T-helper 22 cell (primary cell): ENCODE data around the gene CGNL1.

Source experiments
- DNase-seq: peaks from one replicate; pipeline ENCODE4 v3.0.0-alpha.2; 2020; ENCODE audit warnings: low read depth

Gene CGNL1

GRCh38 chr15:57527382-57528091 lies 151.2 kb downstream of the CGNL1 start:
- no peak for DNase-seq

DNA sequence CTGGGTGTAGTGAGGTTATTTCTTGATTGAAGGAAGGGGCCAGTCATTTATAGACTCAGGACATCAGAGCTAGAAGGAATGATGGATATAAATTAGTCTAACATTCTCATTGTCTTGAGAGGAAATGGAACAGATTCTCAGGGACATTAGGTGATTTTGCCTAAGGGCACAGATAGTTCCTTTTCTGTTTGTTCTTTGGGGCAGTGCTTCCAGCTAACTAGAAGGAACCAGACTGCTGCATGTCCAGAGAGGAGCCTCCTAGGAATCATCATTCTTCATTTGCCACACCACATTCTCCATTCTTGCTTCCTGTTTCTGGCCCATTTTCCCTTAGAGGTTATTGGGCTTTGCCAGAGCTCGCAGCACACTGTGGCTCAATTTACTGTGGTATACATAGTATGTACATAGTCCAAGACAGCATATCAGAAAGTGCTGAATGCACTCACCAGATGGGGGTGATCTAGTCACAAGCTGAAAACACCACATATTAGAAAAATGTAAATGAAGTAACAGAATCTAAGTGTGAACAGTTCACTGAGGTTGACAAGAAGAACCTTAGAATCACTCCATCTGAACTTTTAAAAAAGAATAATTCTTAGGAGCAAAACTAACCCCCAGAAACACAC lies 152.7 kb downstream of the CGNL1 start:
- no peak for DNase-seq

DNA sequence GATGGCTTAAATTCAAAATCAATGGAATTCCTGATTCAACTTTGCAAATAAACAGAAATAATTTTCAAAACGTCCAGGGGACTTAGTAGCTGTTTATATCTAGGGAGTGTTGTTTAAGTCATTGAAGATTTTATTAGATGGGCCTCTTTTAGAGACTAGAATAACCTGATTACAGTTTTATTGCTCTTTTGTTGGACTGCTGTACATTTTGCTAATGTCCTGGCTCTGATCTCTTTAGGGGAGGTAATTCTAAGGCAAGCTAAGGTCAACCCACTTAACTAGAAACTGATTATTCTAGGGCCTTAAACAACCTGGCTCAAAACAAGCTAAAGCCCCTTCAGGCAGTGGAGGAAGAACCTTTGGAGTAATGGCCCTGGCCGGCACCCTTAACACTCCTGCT lies 153.4 kb downstream of the CGNL1 start:
- no peak for DNase-seq

- no peak for DNase-seq
Measured at GRCh38 chr15:57532731-57533447, 156.6 kb downstream of the CGNL1 start.

GRCh38 chr15:57533448-57533799 lies 157.1 kb downstream of the CGNL1 start:
- DNase-seq: no peak

DNA sequence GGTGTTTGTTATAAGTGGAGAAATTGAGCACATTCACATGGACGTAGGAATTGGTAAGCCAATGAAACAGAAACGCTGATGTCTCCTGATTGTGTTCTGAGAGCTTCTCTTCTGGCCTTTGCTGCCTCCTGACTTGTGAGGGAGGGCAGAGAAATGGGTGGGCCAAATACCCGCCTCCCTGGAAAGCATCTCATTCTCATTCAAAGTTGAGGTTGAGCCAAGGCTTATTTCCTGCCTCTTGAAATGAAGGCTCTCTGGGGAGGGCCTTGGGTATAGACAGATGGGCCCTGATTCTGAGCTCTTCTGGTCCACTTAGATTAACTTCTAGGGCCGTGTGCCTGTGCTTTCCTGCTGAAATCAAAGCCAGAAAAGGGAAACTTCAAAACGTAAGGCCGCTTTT lies 158.0 kb downstream of the CGNL1 start:
- no peak for DNase-seq

DNA sequence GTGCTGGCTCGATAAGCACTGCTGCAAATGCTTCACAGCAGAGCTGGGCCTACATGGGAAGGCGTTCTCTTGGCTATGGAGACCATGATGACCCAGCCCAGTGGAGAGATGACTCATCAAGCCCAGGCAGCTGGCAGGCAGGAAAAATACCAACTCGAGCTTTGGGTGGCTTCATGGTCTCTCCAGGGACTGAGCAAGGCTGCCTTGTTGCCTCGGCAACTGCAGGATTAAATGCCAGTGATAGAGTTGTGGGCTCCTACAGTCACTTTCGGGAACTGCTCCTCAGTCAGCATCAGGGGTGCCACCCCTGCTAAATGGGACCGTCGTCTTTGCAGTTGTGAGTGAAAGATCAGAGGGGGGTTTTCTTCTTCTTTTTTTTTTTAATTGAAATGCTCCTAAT lies 160.8 kb downstream of the CGNL1 start:
- DNase-seq: no peak

- no peak for DNase-seq
Measured at GRCh38 chr15:57537488-57538264, 161.4 kb downstream of the CGNL1 start.

- no peak for DNase-seq
Measured at GRCh38 chr15:57538265-57538529, 161.9 kb downstream of the CGNL1 start.

DNA sequence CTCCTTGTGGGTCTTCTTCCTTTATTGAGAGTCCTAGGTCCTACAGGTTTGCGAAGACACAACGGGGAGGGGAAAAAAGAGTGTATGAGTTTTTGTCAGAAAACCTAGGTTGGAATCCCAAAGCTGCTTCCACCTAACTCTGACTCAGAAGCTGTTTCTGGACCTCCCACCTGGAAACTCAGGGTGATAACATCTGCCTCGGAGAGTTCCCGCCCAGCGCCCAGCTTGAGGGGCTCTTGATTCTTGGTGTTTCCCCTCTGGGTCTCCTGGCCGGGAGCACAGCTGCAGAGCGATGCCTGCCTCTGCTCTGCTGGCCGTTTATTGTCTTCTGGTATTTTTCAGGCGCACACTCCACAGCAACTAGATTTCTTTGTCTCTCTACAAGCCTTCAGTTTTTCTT lies 162.5 kb downstream of the CGNL1 start:
- DNase-seq: no peak

GRCh38 chr15:57540211-57540610 lies 163.9 kb downstream of the CGNL1 start:
- DNase-seq: no peak

- no peak for DNase-seq
Measured at GRCh38 chr15:57540736-57541135, 164.4 kb downstream of the CGNL1 start.

- no peak for DNase-seq
Measured at GRCh38 chr15:57541271-57541670, 165.0 kb downstream of the CGNL1 start.

GRCh38 chr15:57541805-57542504 lies 165.7 kb downstream of the CGNL1 start:
- no peak for DNase-seq

DNA sequence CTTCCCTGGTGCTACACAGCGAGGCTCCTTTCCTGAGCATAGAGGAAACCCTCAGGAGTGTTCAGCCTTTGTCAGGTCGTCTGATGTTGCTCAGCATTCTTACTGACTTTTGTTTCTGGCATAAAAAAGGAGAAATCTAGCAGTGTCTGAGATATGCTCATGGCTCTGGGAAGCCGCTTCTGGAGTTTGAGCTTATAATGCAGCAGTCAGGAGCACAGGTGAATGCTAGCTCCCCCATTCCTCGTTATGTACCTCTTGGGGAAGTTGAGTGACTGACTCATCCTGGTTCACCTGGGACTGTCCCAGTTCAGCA lies 166.2 kb downstream of the CGNL1 start:
- no peak for DNase-seq

DNA sequence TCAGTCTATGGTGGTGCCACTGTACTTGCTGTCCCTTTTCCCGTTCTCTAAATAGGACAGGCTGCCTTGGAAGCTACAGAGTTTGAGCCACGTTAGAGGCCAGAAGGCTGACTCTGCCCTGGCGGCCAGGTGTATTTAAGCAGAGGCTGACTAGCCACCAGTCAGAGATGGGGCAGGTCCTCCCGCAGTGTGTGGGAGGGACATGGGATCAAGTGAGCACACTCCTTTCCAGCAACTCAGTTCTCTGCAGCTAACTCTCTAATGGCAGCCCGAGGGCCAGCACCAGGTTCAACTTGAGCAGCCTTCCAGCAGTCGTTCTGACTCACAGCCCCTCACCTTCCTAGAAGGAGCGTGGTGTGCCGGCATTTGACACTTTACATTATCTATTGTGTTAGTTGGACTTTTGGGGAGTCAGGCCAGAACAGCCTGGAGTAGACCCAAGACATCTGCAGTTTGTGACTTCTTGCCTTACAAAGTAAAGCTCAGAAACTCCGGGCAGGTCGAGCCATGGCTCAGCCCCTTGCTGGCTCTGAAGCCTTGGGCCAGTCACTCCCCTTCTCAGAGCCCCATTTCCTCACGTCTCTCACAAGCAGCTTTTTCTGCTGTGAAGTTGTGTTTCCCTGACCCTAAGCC lies 168.7 kb downstream of the CGNL1 start:
- DNase-seq: no peak

- no peak for DNase-seq
Measured at GRCh38 chr15:57545995-57546394, 169.7 kb downstream of the CGNL1 start.

- no peak for DNase-seq
Measured at GRCh38 chr15:57547243-57547755, 171.0 kb downstream of the CGNL1 start.

DNA sequence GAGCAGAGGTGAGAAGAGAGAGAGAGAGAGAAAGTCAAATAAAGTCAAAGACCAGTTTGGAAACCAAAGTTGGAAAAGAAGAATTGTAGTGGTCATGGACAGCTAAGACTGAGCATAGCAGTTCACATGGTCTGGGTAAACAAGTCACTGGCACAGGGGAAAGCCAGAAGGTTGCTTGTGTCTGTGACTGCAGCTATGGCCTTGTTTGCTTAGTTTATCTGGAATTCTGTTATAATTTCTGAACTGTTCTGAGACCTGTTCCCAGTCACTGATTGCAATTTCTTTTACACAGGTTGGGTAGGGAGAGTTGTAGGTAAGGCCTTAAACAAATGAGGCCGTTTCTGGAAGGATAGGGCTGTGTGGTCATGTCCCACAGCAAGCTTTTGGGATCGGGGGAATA lies 172.0 kb downstream of the CGNL1 start:
- no peak for DNase-seq

DNA sequence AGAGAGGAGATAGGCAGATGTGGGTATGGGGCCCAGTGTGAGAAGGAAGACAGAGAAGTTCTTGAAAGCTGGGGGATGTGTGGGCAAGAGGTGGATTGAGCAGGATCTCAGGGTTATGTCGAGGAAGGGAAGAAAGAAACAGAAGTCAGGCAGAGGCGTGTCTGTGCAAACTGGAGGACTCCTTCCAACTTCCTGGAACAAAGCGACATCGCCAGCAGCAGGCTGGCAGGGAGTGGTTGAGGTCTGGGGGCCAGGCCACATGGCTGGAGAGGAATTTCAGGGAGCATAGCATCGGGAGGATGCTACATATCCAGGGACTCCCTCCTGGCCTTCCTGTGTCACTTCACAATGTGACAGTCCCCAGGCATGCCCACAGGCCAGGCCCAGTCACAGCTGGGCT lies 172.5 kb downstream of the CGNL1 start:
- DNase-seq: no peak

DNA sequence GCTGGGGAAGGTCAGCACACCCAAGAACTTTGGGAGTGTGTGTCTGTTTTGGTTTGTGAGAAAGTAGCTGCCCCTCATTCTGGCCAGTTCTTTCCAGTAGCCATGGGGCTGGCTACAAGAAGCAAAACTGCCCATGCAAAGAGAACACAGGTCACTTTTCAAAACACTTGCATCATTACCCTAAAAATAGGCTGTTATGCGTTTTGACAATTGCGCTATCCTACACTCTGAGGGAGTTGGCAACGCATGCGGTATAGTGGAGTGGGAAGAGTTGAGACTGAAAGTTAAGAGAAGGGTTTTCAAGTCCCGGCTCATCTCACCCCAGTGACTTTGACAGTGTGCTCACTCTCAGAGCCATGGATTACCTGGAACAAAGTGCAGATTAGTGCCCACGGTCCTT lies 173.6 kb downstream of the CGNL1 start:
- DNase-seq: no peak

DNA sequence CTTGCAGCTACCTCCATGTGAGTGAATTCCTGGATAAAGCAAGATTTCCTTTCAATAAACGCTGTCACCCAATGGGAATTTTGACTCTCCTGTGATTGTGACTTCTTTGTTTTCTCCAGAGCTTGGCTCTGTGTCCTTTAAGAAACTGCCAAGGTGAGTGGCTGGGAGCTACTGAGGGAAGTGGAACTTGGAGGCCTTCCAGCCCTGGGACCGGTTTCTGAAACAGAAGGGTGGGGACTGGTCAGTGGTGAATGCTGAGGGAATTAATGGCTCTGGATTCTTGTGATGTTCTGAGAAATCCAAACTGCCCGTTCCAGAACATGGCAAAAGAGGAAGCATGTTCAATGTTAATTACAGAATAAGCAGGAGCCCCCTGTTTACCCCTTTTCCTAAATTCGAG lies 174.3 kb downstream of the CGNL1 start:
- no peak for DNase-seq
